Activated naive CD8-positive, alpha-beta T cell treated with anti-CD3 and anti-CD28 coated beads, Interleukin-2, amount 50 U/mL, for 24 hours (primary cell): ENCODE results near the gene EEA1.

Experiments
- ATAC-seq: fragments of 150-1000 bp; cut with Tn5 transposase; one replicate; pipeline ENCODE4 v1.10.0; 2021
- DNase-seq: peaks from one replicate; pipeline ENCODE4 v3.0.0; 2021
- H3K27ac Mint-ChIP-seq: one replicate; pipeline ENCODE4 v1.8.0; 2021; ENCODE audit warnings: mild to moderate bottlenecking, mixed read lengths
- H3K27me3 Mint-ChIP-seq: one replicate; pipeline ENCODE4 v1.8.0; 2021; ENCODE audit warnings: mixed read lengths
- H3K36me3 Mint-ChIP-seq: one replicate; pipeline ENCODE4 v1.8.0; 2021; ENCODE audit warnings: low read depth, mixed read lengths
- H3K4me1 Mint-ChIP-seq: one replicate; pipeline ENCODE4 v1.8.0; 2021; ENCODE audit warnings: mixed read lengths
- H3K4me3 Mint-ChIP-seq: one replicate; pipeline ENCODE4 v1.8.0; 2021; ENCODE audit warnings: mild to moderate bottlenecking, moderate library complexity, mixed read lengths
- H3K9me3 Mint-ChIP-seq: one replicate; pipeline ENCODE4 v1.8.0; 2021; ENCODE audit warnings: mixed read lengths

EEA1 gene

DNA sequence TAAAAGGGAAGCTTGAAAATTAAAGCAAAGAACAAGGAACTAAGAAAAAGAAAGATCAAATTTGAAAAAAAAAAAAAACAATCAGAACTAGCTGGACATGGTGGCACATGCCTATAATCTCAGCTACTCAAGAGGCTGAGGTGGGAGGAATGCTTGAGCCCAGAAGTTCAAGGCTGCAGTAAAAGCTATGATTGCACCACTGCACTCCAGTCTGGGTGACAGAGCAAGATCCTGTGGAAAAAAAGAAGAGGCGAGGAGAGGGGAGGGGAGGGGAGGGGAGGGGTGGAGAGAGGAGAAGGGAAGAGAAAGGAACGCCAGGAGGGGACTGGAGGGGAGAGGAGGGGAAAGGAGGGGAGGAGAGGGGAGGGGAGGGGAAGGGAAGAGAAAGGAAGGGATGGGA, 43.0 kb downstream of the EEA1 start:
- Mint-ChIP-seq H3K27ac (no peak overlapping the region), H3K27me3 (no peaks in the 10 kb centered on the region), H3K9me3 (no peaks in the 10 kb centered on the region), H3K4me1 (peaks cover 16% of the 10 kb centered on the region), H3K4me3 (no peak overlapping the region), H3K36me3 (peaks cover 58% of the 10 kb centered on the region)
- ATAC-seq (no peak), DNase-seq (no peak)

- Mint-ChIP-seq H3K27ac (no peak overlapping the region), H3K27me3 (no peaks in the 10 kb centered on the region), H3K9me3 (no peaks in the 10 kb centered on the region), H3K4me3 (no peak overlapping the region), H3K36me3 (peaks cover 42% of the 10 kb centered on the region), H3K4me1 (peaks cover 22% of the 10 kb centered on the region)
- no peak for ATAC-seq
- DNase-seq, result no peak
Observed at GRCh38 chr12:92879698-92880322, 49.3 kb downstream of the EEA1 start.

DNA sequence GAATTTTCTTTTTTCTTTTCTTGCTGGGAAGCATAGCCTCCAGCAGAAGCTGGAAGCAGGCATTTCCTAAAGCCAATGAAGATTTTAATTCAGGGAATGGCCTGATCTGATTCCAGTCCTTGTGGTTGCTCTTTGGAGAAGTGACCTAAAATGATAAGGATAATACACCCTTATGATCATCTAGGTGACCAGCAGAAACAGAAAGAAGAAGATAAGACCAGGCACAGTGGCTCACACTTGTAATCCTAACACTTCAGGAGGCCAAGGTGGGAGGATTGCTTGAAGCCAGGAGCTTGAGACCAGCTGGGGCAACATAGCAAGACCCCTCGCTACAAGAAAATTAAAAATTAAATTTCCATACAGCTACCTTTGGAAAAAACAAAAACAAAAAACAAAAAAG, 51.2 kb downstream of the EEA1 start:
- DNase-seq (no peak), ATAC-seq (no peak)
- Mint-ChIP-seq H3K27ac (no peak overlapping the region), H3K36me3 (peaks cover 25% of the 10 kb centered on the region), H3K9me3 (no peaks in the 10 kb centered on the region), H3K4me3 (no peak overlapping the region), H3K4me1 (peaks cover 12% of the 10 kb centered on the region), H3K27me3 (no peaks in the 10 kb centered on the region)

- Mint-ChIP-seq H3K4me1 (peaks cover 12% of the 10 kb centered on the region), H3K36me3 (peaks cover 21% of the 10 kb centered on the region), H3K27ac (no peak overlapping the region), H3K9me3 (no peaks in the 10 kb centered on the region), H3K27me3 (no peaks in the 10 kb centered on the region), H3K4me3 (no peak overlapping the region)
- no peak for ATAC-seq
- no peak for DNase-seq
Observed at GRCh38 chr12:92876496-92876895, 52.6 kb downstream of the EEA1 start.

DNA sequence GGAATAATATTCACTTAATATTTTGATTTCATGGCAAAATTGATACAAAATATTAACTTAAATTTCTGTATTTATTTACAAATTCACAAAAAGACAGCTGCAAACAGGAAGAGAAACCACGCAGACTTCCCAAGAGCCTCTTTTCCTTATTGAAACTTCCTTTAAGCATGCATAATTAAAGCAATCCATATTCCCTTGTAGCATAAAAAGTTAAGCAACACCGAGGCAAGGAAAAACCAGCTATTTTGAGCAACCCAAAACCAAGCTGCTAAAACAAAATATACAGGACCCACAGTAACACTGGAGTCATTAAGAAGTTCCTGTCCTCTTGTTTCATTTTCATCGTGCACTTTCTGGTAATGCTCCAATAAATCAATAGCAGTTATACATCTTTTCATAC, 58.0 kb downstream of the EEA1 start:
- peaks cover 5% of the 10 kb centered on the region for H3K36me3 Mint-ChIP-seq
- H3K4me3 Mint-ChIP-seq, result no peak overlapping the region
- H3K27ac Mint-ChIP-seq, result no peak overlapping the region
- H3K9me3 Mint-ChIP-seq, result no peaks in the 10 kb centered on the region
- peaks cover 6% of the 10 kb centered on the region for H3K4me1 Mint-ChIP-seq
- no peak for DNase-seq
- ATAC-seq, result no peak
- no peaks in the 10 kb centered on the region for H3K27me3 Mint-ChIP-seq

GRCh38 chr12:92866418-92866817, 62.7 kb downstream of the EEA1 start:
- H3K4me3 Mint-ChIP-seq, result no peak overlapping the region
- DNase-seq (no peak), ATAC-seq (no peak)
- no peaks in the 10 kb centered on the region for H3K27me3 Mint-ChIP-seq
- H3K36me3 Mint-ChIP-seq, result peaks cover 22% of the 10 kb centered on the region
- no peaks in the 10 kb centered on the region for H3K9me3 Mint-ChIP-seq
- no peak overlapping the region for H3K27ac Mint-ChIP-seq
- H3K4me1 Mint-ChIP-seq, result peaks cover 3% of the 10 kb centered on the region

DNA sequence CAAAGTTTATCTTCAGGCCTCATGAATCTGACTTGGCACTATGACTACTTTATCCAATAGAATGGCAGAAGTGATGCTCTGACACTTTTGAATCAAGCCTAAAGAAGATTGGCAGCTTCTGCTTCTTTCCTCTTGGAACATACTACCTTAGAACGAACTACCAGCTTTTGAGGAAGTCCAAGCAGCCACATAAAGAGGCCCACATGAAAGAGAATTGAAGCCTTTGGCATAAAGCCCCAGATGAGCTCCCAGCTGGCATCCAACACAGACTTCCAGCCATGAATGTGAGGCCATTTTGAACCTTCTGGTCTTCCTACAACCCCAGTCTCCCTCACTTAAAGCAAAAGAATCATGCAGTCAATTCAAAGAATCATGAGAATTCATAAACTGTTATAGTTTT, 65.8 kb downstream of the EEA1 start:
- Mint-ChIP-seq H3K4me3 (no peak overlapping the region), H3K4me1 (no peaks in the 10 kb centered on the region), H3K36me3 (peaks cover 44% of the 10 kb centered on the region), H3K27me3 (no peaks in the 10 kb centered on the region), H3K9me3 (no peaks in the 10 kb centered on the region), H3K27ac (no peak overlapping the region)
- DNase-seq (no peak), ATAC-seq (no peak)

DNA sequence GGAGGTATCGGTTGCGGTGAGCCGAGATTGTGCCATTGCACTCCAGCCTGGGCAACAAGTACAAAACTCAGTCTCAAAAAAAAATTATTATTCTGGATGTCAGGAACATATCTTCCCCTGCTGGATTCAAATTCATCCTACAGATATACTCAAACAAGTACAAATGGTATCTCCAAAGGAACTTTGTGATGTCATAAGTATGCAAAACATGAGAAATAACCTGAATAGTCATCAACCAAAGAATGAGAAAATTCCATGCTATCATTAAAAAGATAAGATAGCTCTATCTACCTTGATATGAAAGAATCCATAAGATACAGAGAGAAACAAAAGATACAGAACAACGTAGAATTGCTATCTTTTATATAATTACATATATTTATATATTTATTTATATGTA, 67.7 kb downstream of the EEA1 start:
- Mint-ChIP-seq H3K4me3 (no peak overlapping the region), H3K27me3 (no peaks in the 10 kb centered on the region), H3K4me1 (no peaks in the 10 kb centered on the region), H3K36me3 (peaks cover 54% of the 10 kb centered on the region), H3K27ac (no peak overlapping the region), H3K9me3 (no peaks in the 10 kb centered on the region)
- DNase-seq (no peak), ATAC-seq (no peak)

- Mint-ChIP-seq H3K4me3 (no peak overlapping the region), H3K4me1 (no peaks in the 10 kb centered on the region), H3K27me3 (no peaks in the 10 kb centered on the region), H3K27ac (no peak overlapping the region), H3K9me3 (no peaks in the 10 kb centered on the region), H3K36me3 (peaks cover 54% of the 10 kb centered on the region)
- no peak for ATAC-seq
- DNase-seq, result no peak
Observed at GRCh38 chr12:92860521-92860920, 68.6 kb downstream of the EEA1 start.

DNA sequence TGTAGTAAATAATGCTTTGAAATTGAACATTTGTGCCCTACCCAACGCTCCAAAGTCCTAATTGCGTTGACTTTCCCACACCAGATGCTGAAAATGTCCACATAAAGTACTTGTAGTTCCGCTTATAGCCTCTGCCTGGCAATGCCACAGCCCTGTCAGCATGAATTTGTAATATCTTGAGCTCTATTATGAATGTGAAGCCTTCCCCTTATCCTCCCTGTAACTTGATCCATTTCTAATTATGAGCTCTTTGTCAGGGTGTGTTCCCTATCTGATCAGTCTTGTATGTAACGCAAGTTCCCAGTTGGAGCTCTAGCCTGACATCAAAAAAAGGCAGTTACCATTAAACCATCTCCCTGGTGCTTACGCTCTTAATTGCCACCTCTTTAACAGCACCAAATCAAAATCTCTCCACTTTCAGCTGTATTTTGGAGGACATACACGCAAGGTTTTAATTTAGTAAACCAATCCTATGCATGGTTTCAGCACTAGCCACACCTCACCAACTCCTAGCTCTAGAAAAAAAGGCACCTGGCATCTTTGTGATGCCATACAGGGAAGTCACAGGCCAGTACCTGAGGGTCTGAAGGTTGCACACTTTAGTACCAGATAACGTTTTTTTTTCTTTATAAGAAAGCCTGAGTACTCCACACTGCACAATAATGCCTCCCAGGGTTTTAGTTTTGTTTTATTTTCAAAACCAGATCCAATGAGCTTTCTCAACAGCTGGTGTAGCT, 69.3 kb downstream of the EEA1 start:
- DNase-seq (no peak), ATAC-seq (no peak)
- H3K27me3 Mint-ChIP-seq, result no peaks in the 10 kb centered on the region
- H3K4me3 Mint-ChIP-seq, result no peak overlapping the region
- H3K9me3 Mint-ChIP-seq, result no peaks in the 10 kb centered on the region
- H3K36me3 Mint-ChIP-seq, result peaks cover 53% of the 10 kb centered on the region
- H3K27ac Mint-ChIP-seq, result no peak overlapping the region
- no peaks in the 10 kb centered on the region for H3K4me1 Mint-ChIP-seq

- Mint-ChIP-seq H3K9me3 (no peaks in the 10 kb centered on the region), H3K4me3 (no peak overlapping the region), H3K27me3 (no peaks in the 10 kb centered on the region), H3K4me1 (no peaks in the 10 kb centered on the region), H3K36me3 (peaks cover 47% of the 10 kb centered on the region), H3K27ac (no peak overlapping the region)
- ATAC-seq (no peak), DNase-seq (no peak)
Observed at GRCh38 chr12:92857818-92858217, 71.3 kb downstream of the EEA1 start.

DNA sequence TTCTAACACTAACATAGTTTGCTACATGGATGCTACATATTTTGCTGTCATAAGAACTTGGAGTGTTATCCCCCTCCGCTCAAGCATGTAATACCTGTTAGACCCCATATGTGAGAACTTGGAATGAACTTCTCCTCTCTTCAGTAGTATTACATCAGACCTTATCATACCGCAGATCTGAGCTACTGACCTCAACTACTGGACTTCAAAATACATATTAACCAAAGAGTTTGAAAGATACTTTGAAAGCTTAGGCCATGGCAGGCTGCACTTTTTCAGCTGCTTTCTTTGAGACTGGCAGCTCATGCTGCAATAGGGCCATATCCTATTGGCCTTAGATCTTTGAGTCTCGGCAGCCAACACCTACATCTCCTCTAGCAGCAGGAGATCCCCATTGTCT, 74.8 kb downstream of the EEA1 start:
- H3K36me3 Mint-ChIP-seq, result peaks cover 38% of the 10 kb centered on the region
- no peak for DNase-seq
- no peak overlapping the region for H3K27ac Mint-ChIP-seq
- H3K9me3 Mint-ChIP-seq, result no peaks in the 10 kb centered on the region
- no peak overlapping the region for H3K4me3 Mint-ChIP-seq
- no peaks in the 10 kb centered on the region for H3K4me1 Mint-ChIP-seq
- no peaks in the 10 kb centered on the region for H3K27me3 Mint-ChIP-seq
- ATAC-seq, result no peak

DNA sequence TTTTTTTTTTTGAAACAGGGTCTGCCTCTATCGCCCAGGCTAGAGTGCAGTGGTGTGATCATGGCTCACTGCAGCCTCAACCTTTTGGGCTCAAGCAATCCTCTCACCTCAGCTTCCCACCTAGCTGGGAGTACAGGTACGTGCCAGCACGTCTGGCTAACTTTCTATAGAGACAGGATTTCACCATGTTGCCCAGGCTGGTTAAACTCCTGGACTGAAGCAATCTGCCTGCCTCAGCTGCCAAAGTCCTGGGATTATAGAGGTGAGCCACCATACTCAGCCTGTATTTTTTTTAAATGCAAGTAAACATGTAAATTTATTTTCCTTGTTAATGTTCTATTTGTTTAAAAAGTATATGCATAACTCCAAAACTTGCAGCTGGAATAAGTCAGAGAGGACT, 80.4 kb downstream of the EEA1 start:
- Mint-ChIP-seq H3K36me3 (peaks cover 24% of the 10 kb centered on the region), H3K27me3 (no peaks in the 10 kb centered on the region), H3K4me1 (no peaks in the 10 kb centered on the region), H3K4me3 (no peak overlapping the region), H3K27ac (no peak overlapping the region), H3K9me3 (no peaks in the 10 kb centered on the region)
- DNase-seq (no peak), ATAC-seq (no peak)

- H3K27me3 Mint-ChIP-seq, result no peaks in the 10 kb centered on the region
- no peak overlapping the region for H3K4me3 Mint-ChIP-seq
- DNase-seq (no peak), ATAC-seq (no peak)
- no peaks in the 10 kb centered on the region for H3K4me1 Mint-ChIP-seq
- H3K36me3 Mint-ChIP-seq, result peaks cover 24% of the 10 kb centered on the region
- H3K9me3 Mint-ChIP-seq, result no peaks in the 10 kb centered on the region
- H3K27ac Mint-ChIP-seq, result no peak overlapping the region
Observed at GRCh38 chr12:92847368-92847767, 81.7 kb downstream of the EEA1 start.

DNA sequence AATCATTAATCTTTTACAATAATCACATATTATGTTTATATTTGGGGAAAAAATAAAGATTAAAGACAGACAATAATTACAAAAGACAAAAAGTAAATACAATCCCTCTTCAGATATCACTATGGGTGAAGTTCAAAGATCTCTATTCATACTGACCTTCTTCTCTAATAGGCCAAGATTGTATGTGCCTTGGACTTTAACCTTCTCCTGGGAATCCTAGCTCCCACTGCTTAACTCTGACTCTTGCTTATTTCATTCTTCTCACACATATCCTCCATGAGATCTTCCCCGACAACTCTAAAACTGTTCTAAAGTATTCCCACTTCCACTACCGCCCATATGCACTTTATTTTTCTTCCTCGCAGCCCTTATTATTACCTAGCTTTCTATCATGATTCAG, 83.8 kb downstream of the EEA1 start:
- DNase-seq (no peak), ATAC-seq (no peak)
- Mint-ChIP-seq H3K4me1 (no peaks in the 10 kb centered on the region), H3K27me3 (no peaks in the 10 kb centered on the region), H3K9me3 (no peaks in the 10 kb centered on the region), H3K4me3 (no peak overlapping the region), H3K36me3 (peaks cover 32% of the 10 kb centered on the region), H3K27ac (no peak overlapping the region)
